K562 (cell line): ENCODE results near the gene SLC5A3. TPM values are rescaled to one million over a fixed set of nuclear protein-coding genes. Genes with fewer than 3 reads are reported as not detected.

Source experiments
- ATAC-seq: fragments of 200-7000 bp; cut with Tn5 transposase; 3 replicates; pipeline ENCODE4 v1.9.1; 2020; ENCODE audit warnings: moderate library complexity
- BruUV-seq: library from RNA; stranded (reverse); fragments of 400-500 nt; replicated peaks from 2 replicates; lab custom pipeline; 2021; lab: Mats Ljungman, UMichigan
- CTCF ChIA-PET: fragments of 300-600 bp; formaldehyde crosslinking; extraction: SDS; loops from one replicate; lab custom pipeline; 2021; ENCODE audit warnings: low intra/inter-chr PET ratio; lab: Yijun Ruan, JAX
- POLR2A ChIA-PET: fragments of 300-600, 350-650 bp; sonication (Branson Sonifier 250); formaldehyde crosslinking; extraction: SDS; loops from one replicate; lab custom pipeline; 2021; ENCODE audit warnings: antibody characterized with exemption, inconsistent platforms; lab: Yijun Ruan, JAX
- DNase-seq, 4 experiments: peaks; one replicate each; pipeline versions ENCODE4 v3.0.0 to v3.0.0-alpha.2; 2011 to 2018; ENCODE audit warnings: low spot score in 3 of 4, mixed read lengths in 3 of 4; ENCODE audit errors: extremely low read depth in 1 of 4
- FAIRE-seq: peaks from 2 replicates; lab custom pipeline; 2011; peaks lifted over from hg19 to GRCh38; lab: Jason Lieb, UNC
- H2AFZ ChIP-seq: 2 replicates; pipeline ENCODE4 v1.6.0; 2011; ENCODE audit warnings: low read depth, low read length, control low read depth, inconsistent platforms
- H3K27ac ChIP-seq: fragments of 200-600 bp; 3 replicates; pipeline ENCODE4 v1.8.0; 2011; ENCODE audit warnings: low read depth, mild to moderate bottlenecking, control low read depth, inconsistent platforms, low read length, moderate library complexity, mixed read lengths; ENCODE audit errors: extremely low read depth
- H3K27me3 ChIP-seq, 2 experiments: fragments of 300-600 bp in 1 of 2; 2 replicates in 1 of 2; 3 replicates in 1 of 2; pipeline versions ENCODE4 v1.6.0 to v1.8.0; 2011; ENCODE audit warnings: inconsistent platforms in 2 of 2, low read length in 2 of 2, mild to moderate bottlenecking in 1 of 2, mixed read lengths in 1 of 2, moderate library complexity in 1 of 2; ENCODE audit not compliant: control insufficient read depth in 2 of 2, insufficient read depth in 2 of 2
- H3K36me3 ChIP-seq: fragments of 300-600 bp; 3 replicates; pipeline ENCODE4 v1.8.0; 2011; ENCODE audit warnings: mild to moderate bottlenecking, low read length, inconsistent platforms; ENCODE audit not compliant: control insufficient read depth, insufficient read depth
- H3K4me1 ChIP-seq, 2 experiments: fragments of 200-600 bp in 1 of 2; replicated peaks in 1 of 2; 2 replicates in 1 of 2; 3 replicates in 1 of 2; pipeline versions ENCODE4 v1.5.1 to v1.8.0; 2011; ENCODE audit warnings: inconsistent platforms in 2 of 2, low read length in 2 of 2, mild to moderate bottlenecking in 1 of 2, mixed read lengths in 1 of 2, moderate library complexity in 1 of 2; ENCODE audit not compliant: control insufficient read depth in 2 of 2, insufficient read depth in 2 of 2
- H3K4me2 ChIP-seq: 2 replicates; pipeline ENCODE4 v1.6.1; 2011; ENCODE audit warnings: low read length, control low read depth, inconsistent platforms, mixed read lengths; ENCODE audit not compliant: insufficient read depth
- H3K4me3 ChIP-seq: fragments of 200-600 bp; sonication (generic), shearing (Covaris generic); 2 replicates; pipeline ENCODE4 v1.5.1; 2016; ENCODE audit warnings: control low read depth, inconsistent platforms
- H3K79me2 ChIP-seq: fragments of 200-600 bp; 3 replicates; pipeline ENCODE4 v1.8.0; 2011; ENCODE audit warnings: low read length, inconsistent platforms; ENCODE audit not compliant: control insufficient read depth, insufficient read depth
- H3K9ac ChIP-seq, 2 experiments: 2 replicates each; pipeline versions ENCODE4 v1.6.0 to v1.6.1; 2011; ENCODE audit warnings: low read depth in 2 of 2, low read length in 2 of 2, control low read depth in 1 of 2, inconsistent platforms in 1 of 2, mild to moderate bottlenecking in 1 of 2, mixed read lengths in 1 of 2; ENCODE audit not compliant: insufficient read depth in 1 of 2
- H3K9me1 ChIP-seq: one replicate; pipeline ENCODE4 v1.6.0; 2011; ENCODE audit warnings: inconsistent platforms, mild to moderate bottlenecking, low read length, moderate library complexity; ENCODE audit not compliant: control insufficient read depth, insufficient read depth
- H3K9me3 ChIP-seq: replicated peaks from 2 replicates; pipeline ENCODE4 v1.5.1; 2011; ENCODE audit warnings: low read depth, low read length, inconsistent platforms; ENCODE audit not compliant: control insufficient read depth, insufficient read depth
- H4K20me1 ChIP-seq: replicated peaks from 2 replicates; pipeline ENCODE4 v1.6.1; 2011; ENCODE audit warnings: low read length, inconsistent platforms, mixed read lengths; ENCODE audit not compliant: control insufficient read depth, insufficient read depth
- DACH1 ChIP-seq: fragments of 450-650 bp; IDR thresholded peaks from 2 replicates; pipeline ENCODE4 v1.6.1; 2018; ENCODE audit not compliant: partially characterized antibody
- ILF3 ChIP-seq: fragments of 450-650 bp; IDR thresholded peaks from 2 replicates; pipeline ENCODE4 v1.6.1; 2018; ENCODE audit warnings: antibody characterized with exemption, mild to moderate bottlenecking, moderate library complexity, borderline replicate concordance
- POLR2AphosphoS2 ChIP-seq: IDR thresholded peaks from 2 replicates; pipeline ENCODE4 v1.6.1; 2012; ENCODE audit warnings: low read length, improper control_type of control experiment
- RBM39 ChIP-seq: fragments of 200-400 bp; formaldehyde crosslinking; optimal IDR thresholded peaks from 2 replicates; pipeline ENCODE3; 2018; ENCODE audit warnings: low read depth, low read length
- SAFB ChIP-seq: fragments of 200-400 bp; formaldehyde crosslinking; IDR thresholded peaks from 2 replicates; pipeline ENCODE4 v1.6.1; 2017; ENCODE audit warnings: low read depth, low read length, borderline replicate concordance
- SREBF1 ChIP-seq: fragments of 150-350 bp; IDR thresholded peaks from 2 replicates; pipeline ENCODE4 v1.6.1; 2014; ENCODE audit warnings: antibody characterized with exemption, low read depth, low read length, borderline replicate concordance
- YY1 ChIP-seq, 3 experiments: IDR thresholded peaks; 2 replicates each; pipeline ENCODE4 v1.6.1; 2011; ENCODE audit warnings: low read length in 2 of 3, mild to moderate bottlenecking in 2 of 3, moderate library complexity in 2 of 3, borderline replicate concordance in 1 of 3, control low read depth in 1 of 3, low read depth in 1 of 3; ENCODE audit not compliant: insufficient read depth in 3 of 3, insufficient replicate concordance in 2 of 3, control insufficient read depth in 1 of 3, insufficient read length in 1 of 3; ENCODE audit errors: extremely low read depth in 1 of 3
- WGBS: fragments of 100-300 bp; shearing (Covaris generic); methylation state at CpG from one replicate; pipeline ENCODE4 v1.1.6; 2016; ENCODE audit warnings: low coverage, mixed read lengths; ENCODE audit not compliant: insufficient coverage; ENCODE audit errors: missing lambda C conversion rate; 5-methylcytosine and 5-hydroxymethylcytosine counted together
- in situ Hi-C: fragments of 300-500 bp; cut with MboI; formaldehyde crosslinking; loops from 4 replicates; pipeline ENCODE4 v1.15.0; 2018; ENCODE audit warnings: inconsistent platforms, mixed read lengths
- intact Hi-C: fragments of 100-400 bp; cut with micrococcal nuclease; formaldehyde crosslinking; loops from 2 replicates; pipeline ENCODE4 v1.14.2; 2022
- polyA plus RNA-seq, 8 experiments: library from polyadenylated mRNA; depleted of rRNA in 4 of 8; stranded (reverse) in 5 of 8; unstranded in 3 of 8; fragments of >200 nt; fragmentation: Nextera tagmentation in 2 of 8; fragmentation: Illumina TruSeq in 1 of 8; extraction: Ambion mirVana in 2 of 8; extraction: Trizol in 1 of 8; gene quantifications; 2 replicates each; pipeline versions ENCODE4 v1.2.1 to v1.2.3, GENCODE V29; 2011 to 2014; ENCODE audit warnings: inconsistent platforms in 1 of 8, missing spikeins in 1 of 8
- total RNA-seq, 7 experiments: library from RNA; depleted of rRNA in 6 of 7; stranded (reverse); fragments of >200 nt in 6 of 7; fragmentation: Illumina TruSeq in 2 of 7; extraction: Trizol in 2 of 7; gene quantifications; 2 replicates each; pipeline versions ENCODE4 v1.2.1 to v1.2.3, GENCODE V29; 2011 to 2021; ENCODE audit warnings: low replicate concordance in 1 of 7
- TF ChIP-seq, protein P1 (sequence below): fragments of 250-450 bp; sonication (Bioruptor Pico); IDR thresholded peaks from 2 replicates; pipeline ENCODE4 v1.5.0; 2020; ENCODE audit warnings: mild to moderate bottlenecking

SLC5A3 gene
- total and polyA plus RNA-seq, 9 of the 15 experiments (the other 6 are each of a cell fraction or from before 2014, with no cell fraction given) = 2.9 to 20.6 (median 9.0) TPM

DNA sequence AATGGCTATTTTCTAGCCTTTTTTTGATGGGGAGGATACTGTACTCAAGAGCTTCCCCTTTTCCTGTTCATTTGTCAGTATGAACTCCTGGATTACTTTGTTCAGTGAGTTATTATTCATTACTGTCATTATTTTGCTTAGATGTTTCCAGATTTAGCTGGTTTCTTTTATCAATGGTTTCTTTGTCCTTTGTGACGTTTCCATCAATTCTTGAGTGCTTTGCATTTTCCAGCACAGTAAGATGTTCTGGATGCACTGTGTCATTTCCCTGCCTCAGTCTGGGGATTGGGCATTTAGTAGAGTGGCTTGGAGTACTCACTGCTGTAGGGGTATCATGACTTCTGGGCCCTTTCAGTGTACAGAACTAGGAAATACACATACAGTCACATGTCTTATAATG, 34.2 kb downstream of the SLC5A3 start:
- BruUV-seq = no TSS peak
- Histone ChIP-seq H3K9ac (no peak overlapping the region), H3K36me3 (peaks cover 9% of the 10 kb centered on the region), H3K4me2 (no peak overlapping the region), H3K9me3 (no peaks in the 10 kb centered on the region), H2AFZ (no peak overlapping the region), H3K27me3 (no peaks in the 10 kb centered on the region), H3K27ac (no peak overlapping the region), H4K20me1 (no peaks in the 10 kb centered on the region), H3K79me2 (peaks cover 62% of the 10 kb centered on the region), H3K9me1 (no peaks in the 10 kb centered on the region), H3K4me1 (peaks cover 7 to 29% of the 10 kb centered on the region in 2 experiments; a peak in 4 of 5 replicates), H3K4me3 (no peak overlapping the region)
- 71% methylated on average over 1 of the region's 1 CpG for WGBS
- FAIRE-seq (no peak), ATAC-seq (no peak), DNase-seq (no peak)
- in situ Hi-C loops = loop anchor here (10.0 kb wide), 1 partner anchor 183 kb away; no protein-coding TSS in a partner anchor
- ChIA-PET CTCF (no interaction called here), POLR2A (interaction anchor here (1.0 to 1.3 kb wide), 2 partner anchors 14 to 17 kb away, joined by 4 read pairs; no protein-coding TSS in a partner anchor)
- TF ChIP-seq POLR2AphosphoS2 (no peak), YY1 (IDR thresholded peaks at IDR 0.05; ENCODE audit: borderline replicate concordance in 1 of 3, control insufficient read depth in 1 of 3, extremely low read depth in 1 of 3, insufficient read depth in 3 of 3, insufficient read length in 1 of 3, insufficient replicate concordance in 2 of 3, low read depth in 1 of 3, low read length in 2 of 3) (no peak), DACH1 (no peak), SAFB (no peak), RBM39 (no peak), SREBF1 (no peak), ILF3 (no peak)
- TF ChIP-seq, protein P1, sequence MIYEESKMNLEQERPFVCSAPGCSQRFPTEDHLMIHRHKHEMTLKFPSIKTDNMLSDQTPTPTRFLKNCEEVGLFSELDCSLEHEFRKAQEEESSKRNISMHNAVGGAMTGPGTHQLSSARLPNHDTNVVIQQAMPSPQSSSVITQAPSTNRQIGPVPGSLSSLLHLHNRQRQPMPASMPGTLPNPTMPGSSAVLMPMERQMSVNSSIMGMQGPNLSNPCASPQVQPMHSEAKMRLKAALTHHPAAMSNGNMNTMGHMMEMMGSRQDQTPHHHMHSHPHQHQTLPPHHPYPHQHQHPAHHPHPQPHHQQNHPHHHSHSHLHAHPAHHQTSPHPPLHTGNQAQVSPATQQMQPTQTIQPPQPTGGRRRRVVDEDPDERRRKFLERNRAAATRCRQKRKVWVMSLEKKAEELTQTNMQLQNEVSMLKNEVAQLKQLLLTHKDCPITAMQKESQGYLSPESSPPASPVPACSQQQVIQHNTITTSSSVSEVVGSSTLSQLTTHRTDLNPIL = no peak
- intact Hi-C loops = no loop called here
